PC-3 (cell line): ENCODE results near the gene CTBP2. TPM values are rescaled to one million over a fixed set of nuclear protein-coding genes. Genes with fewer than 3 reads are reported as not detected.

Experiments used
- ATAC-seq: fragments of 200-7000 bp; cut with Tn5 transposase; 2 replicates; pipeline ENCODE4 v1.9.1; 2020; ENCODE audit warnings: mild to moderate bottlenecking, moderate library complexity
- BruUV-seq: library from RNA; stranded (reverse); fragments of 400-500 nt; replicated peaks from 2 replicates; lab custom pipeline; 2021; lab: Mats Ljungman, UMichigan
- CTCF ChIA-PET: fragments of 300-600 bp; sonication (Branson Sonifier 250); formaldehyde crosslinking; loops from one replicate; lab custom pipeline; 2022; ENCODE audit warnings: antibody characterized with exemption; lab: Charles Lee
- POLR2A ChIA-PET: fragments of 300-600 bp; sonication (Branson Sonifier 250); formaldehyde crosslinking; loops from one replicate; lab custom pipeline; 2022; ENCODE audit warnings: antibody characterized with exemption; ENCODE audit not compliant: unreplicated experiment; lab: Charles Lee
- DNase-seq: peaks from one replicate; pipeline ENCODE4 v3.0.0-alpha.2; 2015
- H2AFZ ChIP-seq: fragments of 300-600 bp; sonication (generic); 2 replicates; pipeline ENCODE4 v1.6.0; 2016; ENCODE audit warnings: antibody characterized with exemption, low read length
- H3F3A ChIP-seq: fragments of 300-600 bp; sonication (generic); one replicate; pipeline ENCODE4 v1.6.0; 2017; ENCODE audit warnings: antibody characterized with exemption, low read length, control low read depth, mild to moderate bottlenecking; ENCODE audit not compliant: unreplicated experiment
- H3K27ac ChIP-seq: fragments of 300-600 bp; sonication (generic); 2 replicates; pipeline ENCODE4 v1.5.1; 2016; ENCODE audit warnings: mild to moderate bottlenecking, low read length
- H3K27me3 ChIP-seq: fragments of 300-600 bp; sonication (generic); 2 replicates; pipeline ENCODE4 v1.6.1; 2016; ENCODE audit warnings: low read length, mixed read lengths
- H3K36me3 ChIP-seq: fragments of 300-600 bp; sonication (generic); 2 replicates; pipeline ENCODE4 v1.6.1; 2016; ENCODE audit warnings: low read depth, mixed run types, low read length, mixed read lengths
- H3K4me1 ChIP-seq: fragments of 300-600 bp; sonication (generic); 2 replicates; pipeline ENCODE4 v1.5.1; 2016; ENCODE audit warnings: low read length; ENCODE audit not compliant: insufficient read depth
- H3K4me2 ChIP-seq: fragments of 300-600 bp; sonication (generic); 2 replicates; pipeline ENCODE4 v1.6.0; 2016; ENCODE audit warnings: low read length
- H3K4me3 ChIP-seq: fragments of 300-600 bp; sonication (generic); 2 replicates; pipeline ENCODE4 v1.5.1; 2016; ENCODE audit warnings: mild to moderate bottlenecking, low read length, mixed read lengths
- H3K79me2 ChIP-seq: fragments of 300-600 bp; sonication (generic); 2 replicates; pipeline ENCODE4 v1.6.1; 2017; ENCODE audit warnings: low read length, mixed read lengths
- H3K9ac ChIP-seq: fragments of 300-600 bp; sonication (generic); 2 replicates; pipeline ENCODE4 v1.6.0; 2016; ENCODE audit warnings: mild to moderate bottlenecking, low read length
- H3K9me2 ChIP-seq: fragments of 300-600 bp; sonication (generic); replicated peaks from 2 replicates; pipeline ENCODE4 v1.6.1; 2016; ENCODE audit warnings: mixed run types, low read length, mixed read lengths
- H3K9me3 ChIP-seq: fragments of 300-600 bp; sonication (generic); 2 replicates; pipeline ENCODE4 v1.6.1; 2016; ENCODE audit warnings: low read length, mixed read lengths
- H4K20me1 ChIP-seq: fragments of 300-600 bp; sonication (generic); 2 replicates; pipeline ENCODE4 v1.6.1; 2016; ENCODE audit warnings: low read length, mixed read lengths
- CTCF ChIP-seq: fragments of 300-600 bp; sonication (generic); conservative IDR thresholded peaks from 2 replicates; pipeline ENCODE4 v1.5.1; 2017; ENCODE audit warnings: antibody characterized with exemption, low read depth, mild to moderate bottlenecking, low read length
- EZH2 ChIP-seq: fragments of 300-600 bp; sonication (generic); IDR thresholded peaks from one replicate; pipeline ENCODE4 v1.6.1; 2017; ENCODE audit warnings: antibody characterized with exemption, mild to moderate bottlenecking, low read length; ENCODE audit not compliant: unreplicated experiment
- EZH2phosphoT487 ChIP-seq: fragments of 300-600 bp; sonication (generic); IDR thresholded peaks from 2 replicates; pipeline ENCODE4 v1.6.1; 2018; ENCODE audit warnings: mild to moderate bottlenecking, antibody characterized with exemption, low read length, borderline replicate concordance
- intact Hi-C: fragments of 100-400 bp; cut with micrococcal nuclease; formaldehyde crosslinking; loops from 2 replicates; pipeline ENCODE4 v1.9.0; 2023
- total RNA-seq: library from RNA; depleted of rRNA; stranded (reverse); fragments of >200 nt; gene quantifications from 2 replicates; pipeline ENCODE4 v1.2.3, GENCODE V29; 2014

Gene CTBP2
- total RNA-seq, 1 experiment from 2014 or later = 78.9 TPM

- intact Hi-C loops = no loop called here
- Histone ChIP-seq H3K9me3 (no peaks in the 10 kb centered on the region), H3F3A (no peaks in the 10 kb centered on the region), H3K79me2 (peaks cover 77% of the 10 kb centered on the region), H3K9ac (no peak overlapping the region), H3K4me3 (no peak overlapping the region), H3K4me1 (peaks cover 4% of the 10 kb centered on the region), H4K20me1 (no peaks in the 10 kb centered on the region), H3K27ac (no peak overlapping the region), H2AFZ (no peak overlapping the region), H3K36me3 (no peaks in the 10 kb centered on the region), H3K9me2 (no peaks in the 10 kb centered on the region), H3K4me2 (no peak overlapping the region), H3K27me3 (no peaks in the 10 kb centered on the region)
- ATAC-seq (no peak), DNase-seq (no peak)
- CTCF ChIA-PET = no interaction called here
- no TSS peak for BruUV-seq
- no peak for TF ChIP-seq EZH2
- no peak for TF ChIP-seq CTCF
- no peak for TF ChIP-seq EZH2phosphoT487
- POLR2A ChIA-PET = interaction anchor here (0.6 kb wide), 1 partner anchor 13 kb away, joined by 3 read pairs; no protein-coding TSS in a partner anchor
Measured at GRCh38 chr10:125052146-125052545, 108.2 kb downstream of the CTBP2 start.

- Histone ChIP-seq H3K9ac (no peak overlapping the region), H3K36me3 (no peaks in the 10 kb centered on the region), H3K4me1 (peaks cover 19% of the 10 kb centered on the region), H3K27ac (no peak overlapping the region), H3F3A (no peaks in the 10 kb centered on the region), H3K9me2 (no peaks in the 10 kb centered on the region), H3K79me2 (peaks cover 78% of the 10 kb centered on the region), H3K4me2 (no peak overlapping the region), H3K9me3 (no peaks in the 10 kb centered on the region), H3K27me3 (no peaks in the 10 kb centered on the region), H2AFZ (no peak overlapping the region), H3K4me3 (no peak overlapping the region), H4K20me1 (no peaks in the 10 kb centered on the region)
- ChIA-PET CTCF (no interaction called here), POLR2A (no interaction called here)
- intact Hi-C loops = no loop called here
- TF ChIP-seq EZH2 (no peak), CTCF (no peak), EZH2phosphoT487 (no peak)
- no peak for ATAC-seq
- BruUV-seq = no TSS peak
- no peak for DNase-seq
Measured at GRCh38 chr10:125050383-125050782, 110.0 kb downstream of the CTBP2 start.

- ChIA-PET CTCF (no interaction called here), POLR2A (no interaction called here)
- H3K9ac ChIP-seq = no peak overlapping the region
- no peak overlapping the region for H3K4me3 ChIP-seq
- H3K9me2 ChIP-seq = no peaks in the 10 kb centered on the region
- H3K27me3 ChIP-seq = no peaks in the 10 kb centered on the region
- peaks cover 21% of the 10 kb centered on the region for H3K4me1 ChIP-seq
- no peaks in the 10 kb centered on the region for H3K9me3 ChIP-seq
- no peak overlapping the region for H3K27ac ChIP-seq
- H2AFZ ChIP-seq = no peak overlapping the region
- no TSS peak for BruUV-seq
- no peaks in the 10 kb centered on the region for H4K20me1 ChIP-seq
- ATAC-seq (no peak), DNase-seq (no peak)
- H3F3A ChIP-seq = no peaks in the 10 kb centered on the region
- H3K79me2 ChIP-seq = peaks cover 78% of the 10 kb centered on the region
- H3K36me3 ChIP-seq = no peaks in the 10 kb centered on the region
- intact Hi-C loops = loop anchor here (5.0 kb wide), 2 partner anchors 57 to 108 kb away; no protein-coding TSS in a partner anchor
- no peak for TF ChIP-seq EZH2phosphoT487
- no peak for TF ChIP-seq EZH2
- no peak for TF ChIP-seq CTCF
- H3K4me2 ChIP-seq = no peak overlapping the region
Measured at GRCh38 chr10:125049216-125049881, 111.0 kb downstream of the CTBP2 start.
